NB4 (cell line): ENCODE results near the gene KRT3.

Source experiments
- DNase-seq: peaks from one replicate; pipeline ENCODE4 v3.0.0; 2010; ENCODE audit warnings: low read depth
- H3K4me3 ChIP-seq: one replicate; pipeline ENCODE4 v1.5.1; 2011; ENCODE audit warnings: mild to moderate bottlenecking, low read depth, low read length, moderate library complexity
- CTCF ChIP-seq: IDR thresholded peaks from one replicate; pipeline ENCODE4 v1.5.1; 2012; ENCODE audit warnings: low read depth, low read length
- MYC ChIP-seq: IDR thresholded peaks from 2 replicates; pipeline ENCODE4 v1.6.1; 2011; ENCODE audit warnings: low read depth, low read length
- POLR2A ChIP-seq: IDR thresholded peaks from 2 replicates; pipeline ENCODE4 v1.6.1; 2011; ENCODE audit warnings: mild to moderate bottlenecking; ENCODE audit not compliant: insufficient read length; ENCODE audit errors: extremely low read depth
- TF ChIP-seq, protein P1 (sequence below): IDR thresholded peaks from 2 replicates; pipeline ENCODE4 v1.6.1; 2011; ENCODE audit warnings: low read depth, low read length

The KRT3 gene

GRCh38 chr12:52741375-52742195 lies 54.3 kb downstream of the KRT3 start:
- DNase-seq, result peak; percentile 69
- no peak overlapping the region for H3K4me3 ChIP-seq
- TF ChIP-seq, protein P1, sequence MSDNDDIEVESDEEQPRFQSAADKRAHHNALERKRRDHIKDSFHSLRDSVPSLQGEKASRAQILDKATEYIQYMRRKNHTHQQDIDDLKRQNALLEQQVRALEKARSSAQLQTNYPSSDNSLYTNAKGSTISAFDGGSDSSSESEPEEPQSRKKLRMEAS, result no peak
- TF ChIP-seq POLR2A (no peak), MYC (no peak), CTCF (no peak)

- no peak for TF ChIP-seq CTCF
- TF ChIP-seq MYC, result no peak
- H3K4me3 ChIP-seq, result no peak overlapping the region
- DNase-seq, result no peak
Measured at GRCh38 chr12:52740584-52740983, 55.3 kb downstream of the KRT3 start.

GRCh38 chr12:52739963-52740362 lies 56.0 kb downstream of the KRT3 start:
- no peak for DNase-seq
- no peak overlapping the region for H3K4me3 ChIP-seq
- TF ChIP-seq MYC (no peak), CTCF (no peak), POLR2A (no peak)
